OCI-LY7 (cell line): Measurements from ENCODE around the gene ESD.

Source experiments
- EZH2phosphoT487 ChIP-seq: fragments of 200-600 bp; sonication (generic); IDR thresholded peaks from 2 replicates; pipeline ENCODE4 v1.6.1; 2018; ENCODE audit warnings: low read depth, borderline replicate concordance, mild to moderate bottlenecking, mixed run types, antibody characterized with exemption, low read length, moderate library complexity, mixed read lengths
- TF ChIP-seq, protein P1 (sequence below): fragments of 200-600 bp; sonication (generic); conservative IDR thresholded peaks from 2 replicates; pipeline ENCODE4 v1.5.1; 2014; ENCODE audit warnings: mild to moderate bottlenecking, antibody characterized with exemption, low read length, moderate library complexity, mixed read lengths

DNA sequence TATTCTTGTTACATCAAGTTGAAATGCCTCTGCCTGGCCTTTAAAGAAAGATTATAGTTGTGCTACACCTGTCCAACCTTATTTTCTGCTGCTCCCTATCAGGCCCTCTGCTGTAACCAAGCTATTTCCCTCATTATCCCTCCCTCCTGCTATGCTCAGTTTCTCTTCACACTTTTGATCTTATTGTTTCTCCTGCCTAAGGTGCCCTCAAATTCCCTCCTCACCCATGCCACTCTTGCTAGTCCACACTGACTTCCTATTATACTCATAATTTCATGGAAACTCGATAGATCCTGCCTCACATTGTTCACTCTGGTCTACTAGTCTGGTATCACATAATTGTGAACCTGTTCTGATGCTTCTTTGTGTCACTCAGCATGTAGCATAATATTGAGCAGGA is 19.4 kb upstream of the ESD start:
- TF ChIP-seq, protein P1, sequence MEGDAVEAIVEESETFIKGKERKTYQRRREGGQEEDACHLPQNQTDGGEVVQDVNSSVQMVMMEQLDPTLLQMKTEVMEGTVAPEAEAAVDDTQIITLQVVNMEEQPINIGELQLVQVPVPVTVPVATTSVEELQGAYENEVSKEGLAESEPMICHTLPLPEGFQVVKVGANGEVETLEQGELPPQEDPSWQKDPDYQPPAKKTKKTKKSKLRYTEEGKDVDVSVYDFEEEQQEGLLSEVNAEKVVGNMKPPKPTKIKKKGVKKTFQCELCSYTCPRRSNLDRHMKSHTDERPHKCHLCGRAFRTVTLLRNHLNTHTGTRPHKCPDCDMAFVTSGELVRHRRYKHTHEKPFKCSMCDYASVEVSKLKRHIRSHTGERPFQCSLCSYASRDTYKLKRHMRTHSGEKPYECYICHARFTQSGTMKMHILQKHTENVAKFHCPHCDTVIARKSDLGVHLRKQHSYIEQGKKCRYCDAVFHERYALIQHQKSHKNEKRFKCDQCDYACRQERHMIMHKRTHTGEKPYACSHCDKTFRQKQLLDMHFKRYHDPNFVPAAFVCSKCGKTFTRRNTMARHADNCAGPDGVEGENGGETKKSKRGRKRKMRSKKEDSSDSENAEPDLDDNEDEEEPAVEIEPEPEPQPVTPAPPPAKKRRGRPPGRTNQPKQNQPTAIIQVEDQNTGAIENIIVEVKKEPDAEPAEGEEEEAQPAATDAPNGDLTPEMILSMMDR: no peak
- TF ChIP-seq EZH2phosphoT487: no peak
